Measurements from ENCODE around the gene ABCA7.

The ABCA7 gene

GRCh38 chr19:1004204-1004802, 35.6 kb upstream of the ABCA7 start:
- no peak for DNase-seq (ENCODE audit: low read depth, low spot score)

DNA sequence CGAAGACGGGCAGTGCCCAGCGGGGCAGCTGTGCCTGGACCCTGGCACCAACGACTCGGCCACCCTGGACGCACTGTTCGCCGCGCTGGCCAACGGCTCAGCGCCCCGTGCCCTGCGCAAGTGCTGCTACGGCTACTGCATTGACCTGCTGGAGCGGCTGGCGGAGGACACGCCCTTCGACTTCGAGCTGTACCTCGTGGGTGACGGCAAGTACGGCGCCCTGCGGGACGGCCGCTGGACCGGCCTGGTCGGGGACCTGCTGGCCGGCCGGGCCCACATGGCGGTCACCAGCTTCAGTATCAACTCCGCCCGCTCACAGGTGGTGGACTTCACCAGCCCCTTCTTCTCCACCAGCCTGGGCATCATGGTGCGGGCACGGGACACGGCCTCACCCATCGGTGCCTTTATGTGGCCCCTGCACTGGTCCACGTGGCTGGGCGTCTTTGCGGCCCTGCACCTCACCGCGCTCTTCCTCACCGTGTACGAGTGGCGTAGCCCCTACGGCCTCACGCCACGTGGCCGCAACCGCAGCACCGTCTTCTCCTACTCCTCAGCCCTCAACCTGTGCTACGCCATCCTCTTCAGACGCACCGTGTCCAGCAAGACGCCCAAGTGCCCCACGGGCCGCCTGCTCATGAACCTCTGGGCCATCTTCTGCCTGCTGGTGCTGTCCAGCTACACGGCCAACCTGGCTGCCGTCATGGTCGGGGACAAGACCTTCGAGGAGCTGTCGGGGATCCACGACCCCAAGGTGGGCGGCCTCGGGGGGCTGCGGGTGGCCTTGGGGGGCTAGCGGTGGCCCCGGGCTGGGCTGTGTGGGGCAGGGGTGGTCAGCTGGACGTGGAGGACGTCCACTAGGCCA, 34.9 kb upstream of the ABCA7 start:
- DNase-seq (ENCODE audit: low read depth, low spot score): no peak

DNA sequence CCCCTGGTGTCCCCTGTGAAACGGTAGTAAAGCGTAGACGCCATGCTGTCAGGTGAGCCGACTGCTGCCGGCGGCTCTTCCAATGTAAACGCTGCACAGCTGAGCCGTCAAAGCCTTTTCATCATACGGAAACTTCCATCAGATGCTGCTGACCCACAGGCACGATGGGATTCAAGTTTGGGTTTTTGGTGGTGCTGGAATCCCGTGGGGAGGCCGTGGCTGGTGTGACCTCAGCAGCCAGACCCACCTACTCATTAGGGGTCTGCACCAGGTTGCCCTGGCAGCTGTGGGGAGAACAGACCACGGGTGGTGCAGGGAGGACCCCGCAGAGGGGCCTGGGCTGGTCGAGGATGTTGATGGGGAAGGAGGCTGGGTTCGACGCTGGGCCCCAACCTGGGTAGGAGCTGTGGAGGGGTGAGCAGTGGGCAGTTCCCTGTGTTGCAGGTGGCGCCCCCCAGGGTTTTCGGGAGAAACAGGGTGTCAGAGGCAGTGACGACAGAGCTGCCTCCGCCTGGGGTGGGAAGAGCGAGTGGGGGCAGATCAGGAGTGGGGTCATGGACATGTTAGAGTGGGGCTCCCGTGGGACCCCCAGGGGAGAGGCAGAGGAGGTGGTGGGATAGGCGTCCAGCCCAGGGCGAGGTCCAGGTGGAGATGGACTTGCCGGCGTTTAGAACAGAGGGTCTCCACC, 33.1 kb upstream of the ABCA7 start:
- no peak for DNase-seq (ENCODE audit: low read depth, low spot score)

- no peak for DNase-seq (ENCODE audit: low read depth, low spot score)
These were observed 32.3 kb upstream of the ABCA7 start for GRCh38 chr19:1007399-1008251.

- no peak for DNase-seq (ENCODE audit: low read depth, low spot score)
These were observed 31.5 kb upstream of the ABCA7 start for GRCh38 chr19:1008268-1009040.

DNA sequence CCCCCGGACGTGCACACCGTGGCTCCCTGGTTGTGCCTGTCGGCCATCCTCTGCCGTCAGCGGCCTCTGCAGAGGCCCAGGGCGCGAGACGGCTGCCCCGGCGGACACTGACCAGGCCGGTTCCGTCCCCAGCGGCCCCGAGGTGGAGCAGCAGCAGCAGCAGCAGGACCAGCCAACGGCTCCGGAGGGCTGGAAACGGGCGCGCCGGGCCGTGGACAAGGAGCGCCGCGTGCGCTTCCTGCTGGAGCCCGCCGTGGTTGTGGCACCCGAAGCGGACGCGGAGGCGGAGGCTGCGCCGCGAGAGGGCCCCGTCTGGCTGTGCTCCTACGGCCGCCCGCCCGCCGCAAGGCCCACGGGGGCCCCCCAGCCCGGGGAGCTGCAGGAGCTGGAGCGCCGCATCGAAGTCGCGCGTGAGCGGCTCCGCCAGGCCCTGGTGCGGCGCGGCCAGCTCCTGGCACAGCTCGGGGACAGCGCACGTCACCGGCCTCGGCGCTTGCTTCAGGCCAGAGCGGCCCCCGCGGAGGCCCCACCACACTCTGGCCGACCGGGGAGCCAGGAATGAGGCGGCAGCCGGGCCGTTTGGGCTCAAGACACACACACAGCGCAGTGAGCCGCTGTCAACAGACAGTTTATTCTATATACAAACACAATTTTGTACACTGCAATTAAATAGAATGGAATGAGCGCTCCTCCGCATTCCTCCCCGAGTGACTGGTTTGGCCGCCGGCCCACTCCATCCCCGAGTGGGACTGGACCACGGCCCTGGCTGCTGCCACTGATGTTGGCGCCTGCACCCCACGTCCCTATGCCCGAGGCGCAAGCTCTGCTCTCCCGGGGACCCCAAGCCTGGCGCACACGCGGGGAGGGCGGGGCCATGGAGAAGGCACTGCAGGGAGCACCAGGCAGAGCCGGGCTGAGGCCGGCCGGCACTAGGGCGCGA, 30.6 kb upstream of the ABCA7 start:
- no peak for DNase-seq (ENCODE audit: low read depth, low spot score)

- no peak for DNase-seq (ENCODE audit: low read depth, low spot score)
These were observed 29.8 kb upstream of the ABCA7 start for GRCh38 chr19:1009981-1010538.

- no peak for DNase-seq (ENCODE audit: low read depth, low spot score)
These were observed 29.1 kb upstream of the ABCA7 start for GRCh38 chr19:1010586-1011510.

- DNase-seq (ENCODE audit: low read depth, low spot score): no peak
These were observed 28.0 kb upstream of the ABCA7 start for GRCh38 chr19:1011831-1012333.

DNA sequence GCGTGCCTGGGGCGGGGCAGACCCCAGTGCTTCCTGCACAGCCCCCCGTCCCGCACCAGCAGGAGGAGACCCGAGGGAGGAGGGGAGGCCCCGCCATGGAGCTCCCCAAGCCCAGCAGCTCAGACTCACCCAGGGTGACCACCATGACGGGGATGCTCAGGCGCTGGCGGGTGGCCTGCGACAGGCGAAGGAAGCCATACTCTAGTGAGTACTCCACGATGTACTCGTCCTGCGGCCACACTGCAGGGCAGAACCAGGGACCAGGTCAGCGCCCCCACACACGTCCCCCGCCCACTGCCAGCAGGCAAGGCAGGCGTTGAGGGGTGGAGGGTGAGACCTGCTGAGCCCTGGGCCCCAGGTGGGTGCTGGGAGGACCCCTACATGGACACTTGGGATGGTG, 27.6 kb upstream of the ABCA7 start:
- DNase-seq (ENCODE audit: low read depth, low spot score): no peak

- DNase-seq (ENCODE audit: low read depth, low spot score): no peak
These were observed 26.7 kb upstream of the ABCA7 start for GRCh38 chr19:1013218-1013617.

- DNase-seq (ENCODE audit: low read depth, low spot score): no peak
These were observed 25.5 kb upstream of the ABCA7 start for GRCh38 chr19:1014161-1015060.

DNA sequence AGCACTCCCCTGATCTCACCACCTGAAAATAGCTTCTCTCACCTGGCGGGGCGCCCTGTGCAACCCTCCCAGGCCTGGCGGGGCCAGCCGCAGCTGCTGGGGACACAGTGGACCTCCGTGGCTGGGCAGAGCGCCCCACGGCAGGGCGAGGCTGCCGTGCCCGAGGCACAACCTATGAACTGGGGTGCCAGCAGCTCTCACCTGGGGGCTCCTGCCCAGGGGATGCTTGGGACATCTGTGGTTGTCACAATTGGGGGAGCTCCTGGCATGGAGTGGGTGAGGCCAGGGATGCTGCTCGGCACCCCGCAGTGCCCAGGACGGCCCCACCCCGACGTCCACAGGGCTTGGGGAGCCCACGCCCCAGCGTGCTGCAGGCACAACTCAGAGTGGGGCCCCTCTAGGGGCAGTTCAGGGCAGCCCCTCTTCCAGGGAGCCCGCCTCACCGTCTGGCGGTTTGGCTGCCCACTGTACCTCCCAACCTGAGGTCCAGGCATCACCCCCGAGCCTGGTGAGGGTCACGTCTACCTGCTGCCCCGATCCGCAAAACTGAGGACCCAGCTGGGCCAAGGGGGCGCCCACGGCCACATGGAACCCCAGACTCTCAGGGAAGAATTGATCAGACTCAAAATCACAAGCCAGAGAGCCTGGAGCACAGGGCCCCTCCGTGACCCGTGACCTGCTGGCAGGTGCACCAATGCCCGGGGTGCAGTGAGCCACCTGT, 24.7 kb upstream of the ABCA7 start:
- DNase-seq (ENCODE audit: low read depth, low spot score): no peak

GRCh38 chr19:1015782-1016646, 23.9 kb upstream of the ABCA7 start:
- no peak for DNase-seq (ENCODE audit: low read depth, low spot score)

DNA sequence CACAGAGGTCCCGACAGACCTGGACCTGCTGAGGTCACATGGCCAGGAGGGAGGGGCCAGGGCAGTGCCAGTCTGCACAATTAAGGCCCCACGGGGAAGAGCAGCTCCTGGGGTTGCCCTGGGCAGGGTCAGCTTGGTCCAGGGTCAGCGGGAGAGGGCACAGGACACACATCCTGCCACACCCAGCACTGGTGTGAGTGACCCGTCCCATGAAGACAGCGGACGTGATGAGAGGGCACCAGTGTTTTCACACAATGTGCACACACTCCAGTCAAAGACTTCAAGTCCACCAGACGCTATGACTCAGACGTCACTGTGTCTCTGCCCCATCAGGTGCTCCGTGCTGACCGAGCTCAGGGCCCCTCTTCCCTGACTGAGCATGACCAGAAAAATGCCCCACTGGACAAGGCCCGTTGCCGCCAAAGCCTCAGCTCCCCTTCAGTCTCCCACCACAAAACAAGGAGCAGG, 23.2 kb upstream of the ABCA7 start:
- DNase-seq (ENCODE audit: low read depth, low spot score): no peak

Data from activated CD4-positive, CD25-positive, alpha-beta regulatory T cell treated with anti-CD3 and anti-CD28 coated beads, Interleukin-2, amount 50 U/mL, for 16 hours (primary cell).